Upper lobe of left lung (tissue), 4 donors: ENCODE results near the gene VPS33A.

Source experiments
- CTCF ChIP-seq, 6 experiments: fragments of 450-650 bp in 4 of 6; fragments of 200-600 bp in 2 of 6; sonication (generic) in 2 of 6; IDR thresholded peaks; one replicate each; pipeline ENCODE4 v1.5.1; 2016 to 2019; ENCODE audit warnings: antibody characterized with exemption in 6 of 6
- POLR2A ChIP-seq, 4 donors: fragments of 450-650 bp; IDR thresholded peaks; one replicate each; pipeline ENCODE4 v1.5.1; 2016 to 2017; ENCODE audit warnings: antibody characterized with exemption in 4 of 4, mild to moderate bottlenecking in 2 of 4

- TF ChIP-seq CTCF (IDR thresholded peaks at IDR 0.05) (no peak), POLR2A (IDR thresholded peaks at IDR 0.05) (no peak)
These were observed 81.8 kb downstream of the VPS33A start for GRCh38 chr12:122184517-122184916.
